HepG2 (cell line): ENCODE measurements around the gene SPHK1. TPM values are rescaled to one million over a fixed set of nuclear protein-coding genes. Genes with fewer than 3 reads are reported as not detected.

Source experiments
- AKNA ChIP-seq: sonication (generic); formaldehyde crosslinking; IDR thresholded peaks from 2 replicates; pipeline ENCODE4 v1.4.0; 2020; ENCODE audit warnings: missing genetic modification reagents, borderline replicate concordance
- ATM ChIP-seq: fragments of 450-650 bp; IDR thresholded peaks from 2 replicates; pipeline ENCODE4 v1.7.1; 2017; ENCODE audit warnings: mild to moderate bottlenecking, borderline replicate concordance
- FOSL1 ChIP-seq: sonication (generic); formaldehyde crosslinking; IDR thresholded peaks from 2 replicates; pipeline ENCODE4 v1.9.0; 2021; ENCODE audit warnings: missing genetic modification reagents, borderline replicate concordance
- FOSL2 ChIP-seq: sonication (generic); formaldehyde crosslinking; IDR thresholded peaks from 2 replicates; pipeline ENCODE4 v1.4.0; 2020; ENCODE audit warnings: missing genetic modification reagents
- FOXA3 ChIP-seq: IDR thresholded peaks from 2 replicates; pipeline ENCODE4 v1.6.1; 2016; ENCODE audit warnings: missing genetic modification reagents, missing compliant biosample characterization
- IKZF1 ChIP-seq: fragments of 450-650 bp; IDR thresholded peaks from 2 replicates; pipeline ENCODE4 v1.7.1; 2016
- KMT2A ChIP-seq: sonication (generic); formaldehyde crosslinking; IDR thresholded peaks from 2 replicates; pipeline ENCODE4 v1.4.0; 2020; ENCODE audit warnings: missing genetic modification reagents
- NFE2L1 ChIP-seq: sonication (generic); formaldehyde crosslinking; IDR thresholded peaks from 2 replicates; pipeline ENCODE4 v1.4.0; 2020; ENCODE audit warnings: missing genetic modification reagents, mild to moderate bottlenecking, borderline replicate concordance
- NR2F2 ChIP-seq: IDR thresholded peaks from 2 replicates; pipeline ENCODE4 v1.6.1; 2012; ENCODE audit warnings: low read depth, inconsistent platforms, borderline replicate concordance
- RXRA ChIP-seq: sonication (generic); formaldehyde crosslinking; IDR thresholded peaks from 2 replicates; pipeline ENCODE4 v1.5.1; 2020; ENCODE audit warnings: missing genetic modification reagents
- SOX6 ChIP-seq, 2 experiments: fragments of 450-650 bp in 1 of 2; sonication (generic) in 1 of 2; formaldehyde crosslinking in 1 of 2; IDR thresholded peaks; 2 replicates each; pipeline versions ENCODE4 v1.4.0 to v1.6.1; 2017 to 2020; ENCODE audit warnings: antibody characterized with exemption in 1 of 2, mild to moderate bottlenecking in 1 of 2, missing genetic modification reagents in 1 of 2
- SRF ChIP-seq: IDR thresholded peaks from 2 replicates; pipeline ENCODE4 v1.6.1; 2011; ENCODE audit warnings: mild to moderate bottlenecking, low read depth, low read length, moderate library complexity
- ZBED4 ChIP-seq: sonication (generic); formaldehyde crosslinking; IDR thresholded peaks from 2 replicates; pipeline ENCODE4 v1.4.0; 2020; ENCODE audit warnings: missing genetic modification reagents, borderline replicate concordance
- ZBTB42 ChIP-seq: sonication (generic); formaldehyde crosslinking; IDR thresholded peaks from 2 replicates; pipeline ENCODE4 v1.5.0; 2020; ENCODE audit warnings: mild to moderate bottlenecking, missing genetic modification reagents
- ZNF274 ChIP-seq: sonication (generic); formaldehyde crosslinking; IDR thresholded peaks from 2 replicates; pipeline ENCODE4 v1.5.1; 2020; ENCODE audit warnings: mild to moderate bottlenecking, missing genetic modification reagents
- ZNF317 ChIP-seq: sonication (generic); formaldehyde crosslinking; IDR thresholded peaks from 2 replicates; pipeline ENCODE4 v1.5.0; 2020; ENCODE audit warnings: mild to moderate bottlenecking, missing genetic modification reagents
- ZNF484 ChIP-seq: sonication (generic); formaldehyde crosslinking; IDR thresholded peaks from 2 replicates; pipeline ENCODE4 v1.5.1; 2020; ENCODE audit warnings: mild to moderate bottlenecking, low read depth, missing genetic modification reagents, borderline replicate concordance
- ZNF496 ChIP-seq: sonication (generic); formaldehyde crosslinking; IDR thresholded peaks from 2 replicates; pipeline ENCODE4 v1.8.1; 2023; ENCODE audit warnings: mild to moderate bottlenecking, moderate library complexity, missing genetic modification reagents; ENCODE audit not compliant: insufficient replicate concordance
- polyA plus RNA-seq, 8 experiments: library from polyadenylated mRNA; depleted of rRNA in 3 of 8; stranded (reverse) in 7 of 8; unstranded in 1 of 8; fragments of >200 nt; fragmentation: Illumina TruSeq in 4 of 8; extraction: Trizol in 4 of 8; gene quantifications; 2 replicates each; pipeline versions ENCODE4 v1.2.1 to v1.2.3, GENCODE V29; 2011 to 2016; ENCODE audit warnings: low read depth in 4 of 8, missing spikeins in 1 of 8, mixed read lengths in 1 of 8; ENCODE audit not compliant: insufficient read depth in 1 of 8
- total RNA-seq, 5 experiments: library from RNA; depleted of rRNA; stranded (reverse); fragments of >200 nt; fragmentation: Illumina TruSeq; extraction: Trizol; gene quantifications; 2 replicates each; pipeline ENCODE4 v1.2.3, GENCODE V29; 2016; ENCODE audit warnings: low read depth in 1 of 5

Gene SPHK1
- total and polyA plus RNA-seq, 2 of the 13 experiments (the other 11 are each of a cell fraction or from before 2014, with no cell fraction given), result 129 to 160 TPM

GRCh38 chr17:76351526-76352071 is 32.8 kb upstream of the SPHK1 start (continued):
- no peak for TF ChIP-seq AKNA (CRISPR knock-in tag)
- peak; percentile 69; the same call in 1 of the 2 replicates for TF ChIP-seq RXRA (CRISPR knock-in tag)
- TF ChIP-seq IKZF1, result no peak
- no peak for TF ChIP-seq FOSL1 (CRISPR knock-in tag)
- TF ChIP-seq KMT2A, result peak; percentile 81
- 0 out of 2 replicates have a peak, but pooled peaks have one; percentile 12 for TF ChIP-seq FOSL2 (CRISPR knock-in tag)
- TF ChIP-seq FOXA3 (CRISPR knock-in tag), result peak; percentile 85
- peak; percentile 75 for TF ChIP-seq NR2F2
- no peak for TF ChIP-seq ZBED4 (CRISPR knock-in tag)
- no peak for TF ChIP-seq ZNF274
- TF ChIP-seq NFE2L1, result no peak
- TF ChIP-seq ATM, result no peak
- no peak for TF ChIP-seq ZNF484 (CRISPR knock-in tag)
- no peak for TF ChIP-seq ZNF317
- TF ChIP-seq ZNF496 (CRISPR knock-in tag), result no peak
- TF ChIP-seq SRF, result no peak
- TF ChIP-seq SOX6 (IDR thresholded peaks at IDR 0.05), result no peak
- peak; percentile 60; the same call in 1 of the 2 replicates for TF ChIP-seq SOX6 (CRISPR knock-in tag; IDR thresholded peaks at IDR 0.05)
- no peak for TF ChIP-seq ZBTB42
